ENCODE results near the gene TPPP2.
"Not testable (repeated sequence)": the region's sequence is repeated elsewhere in the genome, so short reads cannot be mapped to it uniquely, and the experiment has no call there.

Gene TPPP2

DNA sequence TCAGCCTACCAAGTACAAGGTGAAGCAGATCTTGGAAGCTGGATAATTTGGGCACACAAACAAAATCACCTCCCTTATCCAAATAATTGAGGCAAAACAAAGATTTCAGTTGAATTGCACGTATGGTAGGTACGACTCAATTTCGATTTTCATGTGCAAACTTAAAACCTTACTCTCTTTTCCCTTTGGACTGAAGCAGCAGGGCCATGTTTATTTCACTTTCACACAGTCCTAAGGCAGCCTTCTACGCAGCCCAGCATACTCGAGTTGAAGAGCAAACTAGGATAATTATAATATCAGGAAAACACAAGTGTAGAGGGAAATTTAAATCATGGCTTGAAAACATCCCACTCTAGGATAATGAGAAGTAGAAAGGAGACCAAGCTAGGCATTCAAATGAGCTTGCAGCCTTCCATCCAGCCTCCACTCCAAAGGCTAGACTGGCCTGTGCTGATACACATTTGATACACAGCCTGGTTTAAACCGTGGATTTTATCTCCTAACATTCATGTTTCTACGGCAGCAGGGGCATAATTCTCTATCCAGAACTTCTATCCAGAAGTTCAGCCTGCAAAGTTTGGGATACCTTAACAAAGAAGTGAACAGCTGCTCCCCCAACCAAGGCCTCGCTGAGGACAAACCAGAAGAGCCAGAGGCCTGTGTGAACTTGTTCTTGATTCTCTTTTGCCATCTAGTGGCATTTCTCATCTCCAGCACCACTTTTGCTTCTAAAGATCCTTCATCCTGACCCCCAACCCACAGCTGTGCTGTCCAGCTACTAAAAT is 9.8 kb downstream of the TPPP2 start:
- Histone ChIP-seq H3K27me3 (ENCODE audit: control insufficient read depth, insufficient read depth, low read length) (0 out of 2 replicates have a peak, but pooled peaks cover 2% of the 10 kb centered on the region), H3K4me3 (ENCODE audit: low read depth, low read length) (no peak overlapping the region), H3K9me3 (ENCODE audit: control insufficient read depth, insufficient read depth, low read depth, low read length) (no peaks in the 10 kb centered on the region), H3K9ac (ENCODE audit: low read length) (no peak overlapping the region), H3K4me1 (ENCODE audit: control insufficient read depth, insufficient read depth, low read length) (peaks cover 22% of the 10 kb centered on the region), H3K27ac (ENCODE audit: low read depth, low read length) (no peak overlapping the region), H3K36me3 (ENCODE audit: control insufficient read depth, insufficient read depth, low read length) (no peaks in the 10 kb centered on the region)

DNA sequence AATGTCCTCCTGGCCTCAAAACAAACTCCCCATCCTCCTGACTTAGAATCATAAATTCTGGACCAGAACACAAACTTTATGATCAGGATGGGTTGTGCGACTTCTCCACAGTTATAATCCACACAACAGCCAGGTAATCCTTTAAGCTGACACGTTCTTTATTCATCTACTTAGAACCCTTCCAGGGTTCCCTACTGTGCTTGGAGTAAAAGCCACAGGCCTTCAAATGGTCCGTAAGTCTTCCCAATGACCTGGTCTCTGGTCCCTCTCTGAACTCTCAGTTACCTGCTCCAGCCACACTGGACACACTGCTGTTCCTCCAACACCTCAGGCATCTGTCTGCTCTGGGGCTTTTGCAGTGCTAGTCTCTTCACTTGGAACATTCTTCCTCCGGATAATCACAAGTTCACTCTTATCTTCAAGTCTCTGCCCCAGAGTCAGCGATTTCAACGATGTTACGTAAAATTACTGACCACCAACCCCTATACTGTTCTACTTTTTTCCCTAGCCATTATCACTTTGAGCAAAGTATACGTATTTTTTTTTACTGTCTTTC is 10.4 kb downstream of the TPPP2 start:
- Histone ChIP-seq H3K36me3 (ENCODE audit: control insufficient read depth, insufficient read depth, low read length) (no peaks in the 10 kb centered on the region), H3K27ac (ENCODE audit: low read depth, low read length) (no peak overlapping the region)

DNA sequence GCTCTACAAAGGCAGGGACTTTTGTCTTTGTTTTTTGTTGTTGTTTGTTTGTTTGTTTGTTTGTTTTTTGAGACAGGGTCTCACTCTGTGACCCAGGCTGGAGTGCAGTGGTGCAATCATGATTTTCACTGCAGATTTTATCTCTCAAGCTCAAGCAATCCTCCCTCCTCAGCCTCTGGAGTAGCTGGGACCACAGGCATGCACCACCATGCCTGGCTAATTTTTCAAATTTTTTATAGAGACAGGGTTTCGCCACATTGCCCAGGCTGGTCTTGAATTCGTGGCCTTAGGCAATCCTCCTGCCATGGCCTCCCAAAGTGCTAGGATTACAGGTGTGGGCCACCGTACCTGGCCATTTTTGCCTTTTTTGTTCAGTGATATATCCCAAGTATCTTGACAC is 10.9 kb downstream of the TPPP2 start:
- H3K4me1 ChIP-seq (ENCODE audit: control insufficient read depth, insufficient read depth, low read length) = peaks cover 22% of the 10 kb centered on the region
- not testable (repeated sequence) for H3K4me3 ChIP-seq (ENCODE audit: low read depth, low read length); H3K9me3 ChIP-seq (ENCODE audit: control insufficient read depth, insufficient read depth, low read depth, low read length); H3K9ac ChIP-seq (ENCODE audit: low read length); H3K36me3 ChIP-seq (ENCODE audit: control insufficient read depth, insufficient read depth, low read length); H3K27ac ChIP-seq (ENCODE audit: low read depth, low read length); H3K27me3 ChIP-seq (ENCODE audit: control insufficient read depth, insufficient read depth, low read length)

More for the DNA sequence above, 10.4 kb downstream of the TPPP2 start:
- Histone ChIP-seq H3K9ac (ENCODE audit: low read length) (no peak overlapping the region), H3K27me3 (ENCODE audit: control insufficient read depth, insufficient read depth, low read length) (0 out of 2 replicates have a peak, but pooled peaks cover 2% of the 10 kb centered on the region), H3K4me3 (ENCODE audit: low read depth, low read length) (no peak overlapping the region), H3K4me1 (ENCODE audit: control insufficient read depth, insufficient read depth, low read length) (peaks cover 22% of the 10 kb centered on the region), H3K9me3 (ENCODE audit: control insufficient read depth, insufficient read depth, low read depth, low read length) (no peaks in the 10 kb centered on the region)

DNA sequence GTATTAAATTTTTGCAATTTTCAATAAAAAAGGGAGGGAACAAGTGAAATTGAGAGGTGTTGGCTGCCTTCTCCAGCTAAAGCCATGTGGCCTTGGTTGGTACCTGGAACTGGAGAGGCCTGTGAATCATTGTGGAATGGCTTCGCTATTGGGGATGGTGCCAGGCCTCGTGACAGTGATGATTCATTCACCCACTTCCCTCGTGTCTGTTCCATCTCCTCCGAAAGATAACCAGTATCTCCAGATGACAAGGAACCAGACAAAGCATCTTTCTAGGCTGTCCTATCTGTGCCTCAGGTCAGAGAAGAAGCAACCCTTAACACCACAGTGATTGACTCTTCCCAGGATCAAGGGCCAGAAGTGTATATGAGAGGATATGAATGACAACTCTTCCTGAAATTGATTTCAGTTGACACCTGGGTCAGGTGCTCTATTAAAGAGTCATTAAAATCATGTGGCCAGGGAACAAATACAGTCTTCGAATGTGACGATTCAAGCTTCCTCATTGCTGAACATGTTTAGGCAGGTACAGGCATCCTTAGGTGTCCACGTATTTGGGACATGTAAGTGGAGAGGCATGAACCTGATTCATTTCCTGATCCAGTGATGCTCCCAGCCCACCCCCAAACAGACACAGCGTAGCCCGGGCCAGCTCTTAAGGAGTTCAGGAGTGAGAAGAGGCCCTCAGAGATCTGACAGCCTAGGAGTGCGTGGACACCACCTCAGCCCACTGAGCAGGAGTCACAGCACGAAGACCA is 11.8 kb downstream of the TPPP2 start, which contains the start of gene RNASE7:
Gene RNASE7, plus strand, starts transcription at position 687 of the 758 bp plus-strand sequence. CDS start 631 bp downstream, outside the sequence.
- H3K9me3 ChIP-seq (ENCODE audit: control insufficient read depth, insufficient read depth, low read depth, low read length) = no peaks in the 10 kb centered on the region
- H3K4me3 ChIP-seq (ENCODE audit: low read depth, low read length) = no peak within 1 kb of the TSS
- no peaks in the 10 kb centered on the region for H3K27me3 ChIP-seq (ENCODE audit: control insufficient read depth, insufficient read depth, low read length)
- H3K9ac ChIP-seq (ENCODE audit: low read length) = no peak within 1 kb of the TSS
- no peaks in the 10 kb centered on the region for H3K36me3 ChIP-seq (ENCODE audit: control insufficient read depth, insufficient read depth, low read length)
- H3K27ac ChIP-seq (ENCODE audit: low read depth, low read length) = no peak within 1 kb of the TSS
- peaks cover 22% of the 10 kb centered on the region for H3K4me1 ChIP-seq (ENCODE audit: control insufficient read depth, insufficient read depth, low read length)

DNA sequence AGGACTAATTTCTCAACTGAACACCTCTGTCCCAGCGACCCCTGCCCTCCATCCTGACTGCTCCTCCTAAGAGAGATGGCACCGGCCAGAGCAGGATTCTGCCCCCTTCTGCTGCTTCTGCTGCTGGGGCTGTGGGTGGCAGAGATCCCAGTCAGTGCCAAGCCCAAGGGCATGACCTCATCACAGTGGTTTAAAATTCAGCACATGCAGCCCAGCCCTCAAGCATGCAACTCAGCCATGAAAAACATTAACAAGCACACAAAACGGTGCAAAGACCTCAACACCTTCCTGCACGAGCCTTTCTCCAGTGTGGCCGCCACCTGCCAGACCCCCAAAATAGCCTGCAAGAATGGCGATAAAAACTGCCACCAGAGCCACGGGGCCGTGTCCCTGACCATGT is 12.9 kb downstream of the TPPP2 start:
- H3K27me3 ChIP-seq (ENCODE audit: control insufficient read depth, insufficient read depth, low read length) = 0 out of 2 replicates have a peak, but pooled peaks cover 2% of the 10 kb centered on the region
- H3K4me3 ChIP-seq (ENCODE audit: low read depth, low read length) = no peak overlapping the region
- H3K27ac ChIP-seq (ENCODE audit: low read depth, low read length) = no peak overlapping the region
- peaks cover 22% of the 10 kb centered on the region for H3K4me1 ChIP-seq (ENCODE audit: control insufficient read depth, insufficient read depth, low read length)
- no peaks in the 10 kb centered on the region for H3K36me3 ChIP-seq (ENCODE audit: control insufficient read depth, insufficient read depth, low read length)
- no peaks in the 10 kb centered on the region for H3K9me3 ChIP-seq (ENCODE audit: control insufficient read depth, insufficient read depth, low read depth, low read length)
- H3K9ac ChIP-seq (ENCODE audit: low read length) = no peak overlapping the region

- H3K27me3 ChIP-seq (ENCODE audit: control insufficient read depth, insufficient read depth, low read length) = 0 out of 2 replicates have a peak, but pooled peaks cover 2% of the 10 kb centered on the region
- H3K36me3 ChIP-seq (ENCODE audit: control insufficient read depth, insufficient read depth, low read length) = no peaks in the 10 kb centered on the region
- H3K4me1 ChIP-seq (ENCODE audit: control insufficient read depth, insufficient read depth, low read length) = peaks cover 20% of the 10 kb centered on the region
- no peak overlapping the region for H3K27ac ChIP-seq (ENCODE audit: low read depth, low read length)
- no peak overlapping the region for H3K9ac ChIP-seq (ENCODE audit: low read length)
- no peak overlapping the region for H3K4me3 ChIP-seq (ENCODE audit: low read depth, low read length)
- H3K9me3 ChIP-seq (ENCODE audit: control insufficient read depth, insufficient read depth, low read depth, low read length) = no peaks in the 10 kb centered on the region
These were observed 13.5 kb downstream of the TPPP2 start for GRCh38 chr14:21043387-21043973.

DNA sequence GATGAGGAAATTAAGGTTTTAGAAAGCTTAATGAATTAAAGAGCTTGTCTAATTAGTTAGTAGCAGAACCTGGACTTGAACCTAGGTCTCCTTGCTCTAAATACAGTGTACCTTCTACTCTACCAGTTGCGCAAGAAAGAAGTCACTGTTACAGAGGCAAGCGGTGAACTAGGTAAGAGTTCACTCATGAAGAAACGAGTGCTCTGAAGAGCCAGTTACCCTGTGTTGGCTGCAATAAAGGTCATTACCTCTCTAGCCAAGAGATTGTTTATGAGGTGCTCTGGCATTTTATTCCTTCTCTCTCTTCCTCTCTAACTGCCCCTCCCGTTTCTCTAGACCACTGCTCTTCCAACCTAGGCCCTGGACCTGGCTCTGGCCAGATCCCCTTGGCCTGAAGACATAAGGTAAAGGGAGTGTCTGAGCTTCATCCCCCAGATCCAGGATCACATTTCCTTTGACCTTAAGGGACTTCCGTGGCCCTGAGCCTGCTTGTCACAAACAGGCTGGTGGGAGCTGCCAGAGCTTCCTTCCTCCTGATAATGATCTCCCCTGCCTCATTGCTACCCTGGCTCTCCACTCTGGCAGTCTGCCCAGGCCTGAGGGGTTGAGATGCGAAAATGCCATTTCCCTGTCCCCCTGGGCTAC is 14.1 kb downstream of the TPPP2 start:
- Histone ChIP-seq H3K9ac (ENCODE audit: low read length) (no peak overlapping the region), H3K27me3 (ENCODE audit: control insufficient read depth, insufficient read depth, low read length) (0 out of 2 replicates have a peak, but pooled peaks cover 2% of the 10 kb centered on the region), H3K4me1 (ENCODE audit: control insufficient read depth, insufficient read depth, low read length) (peaks cover 14% of the 10 kb centered on the region), H3K4me3 (ENCODE audit: low read depth, low read length) (no peak overlapping the region), H3K9me3 (ENCODE audit: control insufficient read depth, insufficient read depth, low read depth, low read length) (no peaks in the 10 kb centered on the region), H3K27ac (ENCODE audit: low read depth, low read length) (no peak overlapping the region), H3K36me3 (ENCODE audit: control insufficient read depth, insufficient read depth, low read length) (no peaks in the 10 kb centered on the region)

DNA sequence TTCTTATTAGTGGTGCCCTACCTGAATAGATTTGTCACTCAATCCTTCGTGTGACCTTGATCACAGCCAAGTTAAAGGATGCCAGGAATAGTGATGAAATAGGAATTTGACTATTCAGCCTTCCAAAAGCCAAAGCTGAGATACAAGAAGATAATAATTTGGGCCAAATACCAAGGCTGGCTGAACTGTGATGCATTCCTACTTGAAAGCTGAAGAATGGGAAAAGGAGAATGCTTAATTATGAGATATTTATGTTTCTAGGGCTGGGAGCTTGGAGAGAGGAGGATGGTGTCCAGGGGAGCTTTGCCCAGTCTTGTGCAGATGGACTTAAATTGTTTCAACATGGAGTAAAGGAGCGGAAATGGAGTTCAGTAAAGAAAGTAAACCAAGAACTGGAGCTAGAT is 17.4 kb downstream of the TPPP2 start:
- H3K4me1 ChIP-seq (ENCODE audit: control insufficient read depth, insufficient read depth, low read length) = no peaks in the 10 kb centered on the region

DNA sequence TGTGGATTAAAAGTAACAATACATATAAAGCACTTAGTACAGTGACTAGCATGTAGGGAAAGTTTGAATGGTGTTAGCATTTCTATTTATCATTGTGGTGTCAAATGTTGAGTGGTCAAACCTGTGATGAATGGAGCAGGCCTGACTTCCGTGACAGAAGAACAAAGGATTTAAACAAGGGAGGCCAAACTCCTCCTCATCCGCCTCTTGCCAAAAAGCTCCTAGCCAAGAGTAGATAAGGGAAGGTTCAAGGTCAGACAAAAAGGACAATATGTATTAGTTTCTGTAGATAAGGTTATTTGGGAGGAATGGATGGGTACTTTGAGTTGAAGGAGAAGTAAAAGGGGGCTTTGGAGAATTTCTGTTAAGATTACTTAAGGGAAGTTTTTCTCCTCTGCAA is 18.6 kb downstream of the TPPP2 start:
- Histone ChIP-seq H3K27me3 (ENCODE audit: control insufficient read depth, insufficient read depth, low read length) (0 out of 2 replicates have a peak, but pooled peaks cover 2% of the 10 kb centered on the region), H3K36me3 (ENCODE audit: control insufficient read depth, insufficient read depth, low read length) (no peaks in the 10 kb centered on the region), H3K27ac (ENCODE audit: low read depth, low read length) (no peak overlapping the region), H3K4me3 (ENCODE audit: low read depth, low read length) (no peak overlapping the region), H3K9ac (ENCODE audit: low read length) (no peak overlapping the region), H3K4me1 (ENCODE audit: control insufficient read depth, insufficient read depth, low read length) (no peaks in the 10 kb centered on the region), H3K9me3 (ENCODE audit: control insufficient read depth, insufficient read depth, low read depth, low read length) (no peaks in the 10 kb centered on the region)

More for the DNA sequence above, 17.4 kb downstream of the TPPP2 start:
- H3K9ac ChIP-seq (ENCODE audit: low read length) = no peak overlapping the region
- H3K4me3 ChIP-seq (ENCODE audit: low read depth, low read length) = no peak overlapping the region
- H3K27ac ChIP-seq (ENCODE audit: low read depth, low read length) = no peak overlapping the region
- no peaks in the 10 kb centered on the region for H3K9me3 ChIP-seq (ENCODE audit: control insufficient read depth, insufficient read depth, low read depth, low read length)
- H3K36me3 ChIP-seq (ENCODE audit: control insufficient read depth, insufficient read depth, low read length) = no peaks in the 10 kb centered on the region
- 0 out of 2 replicates have a peak, but pooled peaks cover 2% of the 10 kb centered on the region for H3K27me3 ChIP-seq (ENCODE audit: control insufficient read depth, insufficient read depth, low read length)

DNA sequence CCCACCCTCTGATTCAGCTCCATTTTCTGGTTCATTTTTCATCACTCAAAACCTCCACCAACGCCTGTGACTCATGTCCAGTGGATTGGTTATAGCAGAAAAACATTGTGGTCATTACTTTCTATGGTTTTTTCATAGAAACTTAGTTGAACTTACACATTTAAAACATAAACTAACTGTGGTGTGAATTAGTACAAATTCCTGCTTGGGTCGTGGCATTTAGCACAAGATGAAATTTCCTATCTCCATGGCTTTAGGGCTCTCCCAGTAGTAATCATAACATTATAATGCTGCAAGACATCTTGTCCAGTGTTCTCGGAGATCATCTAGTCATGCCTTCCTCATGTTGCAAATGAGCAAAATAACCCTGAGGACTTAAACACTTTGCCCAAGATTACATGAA is 19.3 kb downstream of the TPPP2 start:
- no peaks in the 10 kb centered on the region for H3K9me3 ChIP-seq (ENCODE audit: control insufficient read depth, insufficient read depth, low read depth, low read length)
- H3K4me1 ChIP-seq (ENCODE audit: control insufficient read depth, insufficient read depth, low read length) = no peaks in the 10 kb centered on the region
- 0 out of 2 replicates have a peak, but pooled peaks cover 2% of the 10 kb centered on the region for H3K27me3 ChIP-seq (ENCODE audit: control insufficient read depth, insufficient read depth, low read length)
- H3K4me3 ChIP-seq (ENCODE audit: low read depth, low read length) = no peak overlapping the region
- H3K27ac ChIP-seq (ENCODE audit: low read depth, low read length) = no peak overlapping the region
- H3K9ac ChIP-seq (ENCODE audit: low read length) = no peak overlapping the region
- H3K36me3 ChIP-seq (ENCODE audit: control insufficient read depth, insufficient read depth, low read length) = no peaks in the 10 kb centered on the region

Measured in HUES6 (cell line).